Ovary (tissue), 3 donors: Measurements from ENCODE around the gene PCDH1.

Source experiments
- CTCF ChIP-seq, 3 donors: fragments of 450-650 bp in 2 of 3; fragments of 200-600 bp in 1 of 3; IDR thresholded peaks; one replicate each; pipeline versions ENCODE4 v1.5.1 to v1.8.0; 2016 to 2022; ENCODE audit warnings: antibody characterized with exemption in 3 of 3, mild to moderate bottlenecking in 1 of 3
- POLR2A ChIP-seq: fragments of 450-650 bp; IDR thresholded peaks from one replicate; pipeline ENCODE4 v1.6.1; 2017; ENCODE audit warnings: antibody characterized with exemption, mild to moderate bottlenecking, moderate library complexity
- donor health status: DM: no; HTN: no; CAD: no.

GRCh38 chr5:141875022-141875740, 3.0 kb downstream of the PCDH1 start:
- TF ChIP-seq CTCF (IDR thresholded peaks at IDR 0.05) (no peak), POLR2A (no peak)
